GM19372 (cell line): ENCODE measurements around the gene HOXB4.

Source experiments
- ATAC-seq: cut with Tn5 transposase; IDR thresholded peaks from one replicate; pipeline ENCODE4 v1.9.1; 2021; ENCODE audit warnings: mild to moderate bottlenecking, low read depth, moderate library complexity; ENCODE audit not compliant: unreplicated experiment

Gene HOXB4

GRCh38 chr17:48561884-48562810 lies 16.0 kb downstream of the HOXB4 start:
- ATAC-seq, result no peak

- no peak for ATAC-seq
These were observed 18.0 kb downstream of the HOXB4 start for GRCh38 chr17:48559840-48560817.

- ATAC-seq, result no peak
These were observed 18.9 kb downstream of the HOXB4 start for GRCh38 chr17:48559122-48559839.

- ATAC-seq, result no peak
These were observed 19.4 kb downstream of the HOXB4 start for GRCh38 chr17:48558831-48559121.

GRCh38 chr17:48558057-48558830 lies 19.9 kb downstream of the HOXB4 start:
- ATAC-seq, result no peak

- ATAC-seq, result no peak
These were observed 21.4 kb downstream of the HOXB4 start for GRCh38 chr17:48556576-48557401.

- ATAC-seq, result no peak
These were observed 21.9 kb downstream of the HOXB4 start for GRCh38 chr17:48556229-48556575.

GRCh38 chr17:48555258-48556228 lies 22.6 kb downstream of the HOXB4 start:
- no peak for ATAC-seq

- ATAC-seq, result no peak
These were observed 23.5 kb downstream of the HOXB4 start for GRCh38 chr17:48554412-48555257.

- ATAC-seq, result no peak
These were observed 24.3 kb downstream of the HOXB4 start for GRCh38 chr17:48553826-48554225.

- ATAC-seq, result no peak
These were observed 25.0 kb downstream of the HOXB4 start for GRCh38 chr17:48553190-48553547.

- no peak for ATAC-seq
These were observed 25.5 kb downstream of the HOXB4 start for GRCh38 chr17:48552466-48553189.

GRCh38 chr17:48551596-48552465 lies 26.3 kb downstream of the HOXB4 start:
- ATAC-seq, result no peak

GRCh38 chr17:48551214-48551555 lies 27.0 kb downstream of the HOXB4 start:
- ATAC-seq, result no peak

GRCh38 chr17:48550502-48551213 lies 27.5 kb downstream of the HOXB4 start:
- ATAC-seq, result no peak
